Coronary artery (tissue), 2 donors: ENCODE measurements around the gene FZR1.
A peak's percentile ranks its signal among the peaks of the same experiment; 100 is the strongest.

Experiments
- DNase-seq: peaks from one replicate; pipeline ENCODE4 v3.0.0-alpha.2; 2017; ENCODE audit warnings: low spot score
- H3K27ac ChIP-seq, 2 donors: fragments of 200-600 bp; sonication (generic); one replicate each; pipeline ENCODE4 v1.5.1; 2016 to 2019
- H3K4me3 ChIP-seq: fragments of 200-600 bp; sonication (generic); 2 replicates; pipeline ENCODE4 v1.5.1; 2016; ENCODE audit warnings: mild to moderate bottlenecking, moderate library complexity
- TF ChIP-seq, protein P1 (sequence below): fragments of 200-600 bp; sonication (generic); IDR thresholded peaks from one replicate; pipeline ENCODE4 v1.5.1; 2019; ENCODE audit warnings: antibody characterized with exemption

Gene FZR1

DNA sequence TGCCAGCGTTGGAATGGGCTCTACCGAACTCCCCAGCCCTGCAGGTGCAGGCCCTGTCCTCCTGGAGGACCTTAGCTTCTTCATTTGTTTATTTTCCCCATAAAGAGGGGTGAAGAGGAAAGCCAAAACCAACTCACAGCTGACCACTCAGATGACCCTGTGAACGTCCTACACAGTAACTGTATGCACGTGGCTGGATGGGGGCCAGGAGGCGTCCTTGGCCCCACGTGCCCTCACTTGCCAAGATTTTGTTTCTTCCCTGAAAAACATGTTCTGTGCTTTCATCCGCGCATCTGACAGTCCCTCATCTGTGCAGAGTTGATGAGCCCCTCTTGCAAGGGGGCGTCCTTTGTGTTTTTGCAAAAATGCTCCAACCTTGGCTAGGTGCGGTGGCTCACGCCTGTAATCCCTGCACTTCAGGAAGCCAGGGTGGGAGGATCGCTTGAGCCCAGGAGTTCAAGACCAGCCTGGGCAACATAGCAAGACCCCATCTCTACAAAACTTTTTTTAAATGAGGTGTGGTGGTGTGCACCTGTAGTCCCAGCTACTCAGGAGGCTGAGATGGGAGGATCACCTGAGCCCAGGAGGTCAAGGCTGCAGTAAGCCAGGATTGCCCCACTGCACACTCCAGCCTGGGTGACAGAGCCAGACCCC is 27.6 kb downstream of the FZR1 start:
- Histone ChIP-seq H3K4me3 (no peak overlapping the region), H3K27ac (no peak overlapping the region)
- no peak for DNase-seq
- TF ChIP-seq, protein P1, sequence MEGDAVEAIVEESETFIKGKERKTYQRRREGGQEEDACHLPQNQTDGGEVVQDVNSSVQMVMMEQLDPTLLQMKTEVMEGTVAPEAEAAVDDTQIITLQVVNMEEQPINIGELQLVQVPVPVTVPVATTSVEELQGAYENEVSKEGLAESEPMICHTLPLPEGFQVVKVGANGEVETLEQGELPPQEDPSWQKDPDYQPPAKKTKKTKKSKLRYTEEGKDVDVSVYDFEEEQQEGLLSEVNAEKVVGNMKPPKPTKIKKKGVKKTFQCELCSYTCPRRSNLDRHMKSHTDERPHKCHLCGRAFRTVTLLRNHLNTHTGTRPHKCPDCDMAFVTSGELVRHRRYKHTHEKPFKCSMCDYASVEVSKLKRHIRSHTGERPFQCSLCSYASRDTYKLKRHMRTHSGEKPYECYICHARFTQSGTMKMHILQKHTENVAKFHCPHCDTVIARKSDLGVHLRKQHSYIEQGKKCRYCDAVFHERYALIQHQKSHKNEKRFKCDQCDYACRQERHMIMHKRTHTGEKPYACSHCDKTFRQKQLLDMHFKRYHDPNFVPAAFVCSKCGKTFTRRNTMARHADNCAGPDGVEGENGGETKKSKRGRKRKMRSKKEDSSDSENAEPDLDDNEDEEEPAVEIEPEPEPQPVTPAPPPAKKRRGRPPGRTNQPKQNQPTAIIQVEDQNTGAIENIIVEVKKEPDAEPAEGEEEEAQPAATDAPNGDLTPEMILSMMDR, result no peak

DNA sequence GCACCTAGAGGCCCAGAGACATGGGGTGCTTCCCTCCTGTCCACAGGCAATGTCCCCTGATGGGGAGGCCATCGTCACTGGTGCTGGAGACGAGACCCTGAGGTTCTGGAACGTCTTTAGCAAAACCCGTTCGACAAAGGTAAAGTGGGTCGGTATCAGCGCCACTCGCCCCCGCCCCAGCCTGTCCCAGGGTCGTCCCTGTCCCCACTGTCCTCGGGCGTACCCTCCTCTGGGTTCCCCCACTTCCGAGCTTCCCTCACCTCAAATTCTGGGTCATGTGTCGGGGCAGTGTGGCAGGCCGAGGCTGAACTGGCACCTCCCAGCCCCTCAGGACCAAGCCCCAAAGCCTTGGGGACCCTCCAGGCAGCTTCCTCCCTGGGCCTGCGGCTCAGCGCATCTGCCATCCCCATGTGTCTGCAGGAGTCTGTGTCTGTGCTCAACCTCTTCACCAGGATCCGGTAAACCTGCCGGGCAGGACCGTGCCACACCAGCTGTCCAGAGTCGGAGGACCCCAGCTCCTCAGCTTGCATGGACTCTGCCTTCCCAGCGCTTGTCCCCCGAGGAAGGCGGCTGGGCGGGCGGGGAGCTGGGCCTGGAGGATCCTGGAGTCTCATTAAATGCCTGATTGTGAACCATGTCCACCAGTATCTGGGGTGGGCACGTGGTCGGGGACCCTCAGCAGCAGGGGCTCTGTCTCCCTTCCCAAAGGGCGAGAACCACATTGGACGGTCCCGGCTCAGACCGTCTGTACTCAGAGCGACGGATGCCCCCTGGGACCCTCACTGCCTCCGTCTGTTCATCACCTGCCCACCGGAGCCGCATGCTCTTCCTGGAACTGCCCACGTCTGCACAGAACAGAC is 28.5 kb downstream of the FZR1 start:
- no peak overlapping the region for H3K4me3 ChIP-seq
- DNase-seq, result no peak
- TF ChIP-seq, protein P1, result no peak
- H3K27ac ChIP-seq, result no peak overlapping the region

DNA sequence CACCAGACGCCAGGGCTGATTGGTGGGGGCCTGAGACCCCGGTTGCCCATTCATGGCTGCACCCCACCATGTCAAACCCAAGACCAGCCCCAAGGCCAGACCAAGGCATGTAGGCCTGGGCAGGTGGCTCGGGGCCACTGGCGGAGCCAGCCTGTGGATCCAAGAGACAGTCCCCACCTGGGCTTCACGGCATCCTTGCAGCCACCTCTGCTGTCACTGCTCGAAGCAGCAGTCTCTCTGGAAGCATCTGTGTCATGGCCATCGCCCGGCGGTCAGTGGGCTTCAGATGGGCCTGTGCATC is 29.1 kb downstream of the FZR1 start:
- TF ChIP-seq, protein P1, result no peak
- Histone ChIP-seq H3K27ac (no peak overlapping the region), H3K4me3 (no peak overlapping the region)
- no peak for DNase-seq

DNA sequence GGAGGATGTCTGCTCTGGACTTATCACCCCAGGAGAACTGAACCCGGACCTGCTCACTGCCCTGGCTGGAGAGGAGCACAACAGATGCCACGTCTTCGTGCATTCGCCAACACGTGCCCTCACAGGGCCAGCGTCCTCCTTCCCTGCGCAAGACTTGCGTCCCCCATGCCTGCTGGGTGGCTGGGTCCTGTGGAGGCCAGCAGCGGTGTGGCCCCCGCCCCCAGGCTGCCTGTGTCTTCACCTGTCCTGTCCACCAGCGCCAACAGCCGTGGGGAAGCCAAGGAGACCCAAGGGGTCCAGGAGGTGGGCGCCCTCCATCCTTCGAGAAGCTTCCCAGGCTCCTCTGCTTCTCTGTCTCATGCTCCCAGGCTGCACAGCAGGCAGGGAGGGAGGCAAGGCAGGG is 29.5 kb downstream of the FZR1 start:
- no peak overlapping the region for H3K4me3 ChIP-seq
- TF ChIP-seq, protein P1, result no peak
- DNase-seq, result no peak
- peak overlapping the region in 1 of 2 donors; percentile 22 for H3K27ac ChIP-seq

DNA sequence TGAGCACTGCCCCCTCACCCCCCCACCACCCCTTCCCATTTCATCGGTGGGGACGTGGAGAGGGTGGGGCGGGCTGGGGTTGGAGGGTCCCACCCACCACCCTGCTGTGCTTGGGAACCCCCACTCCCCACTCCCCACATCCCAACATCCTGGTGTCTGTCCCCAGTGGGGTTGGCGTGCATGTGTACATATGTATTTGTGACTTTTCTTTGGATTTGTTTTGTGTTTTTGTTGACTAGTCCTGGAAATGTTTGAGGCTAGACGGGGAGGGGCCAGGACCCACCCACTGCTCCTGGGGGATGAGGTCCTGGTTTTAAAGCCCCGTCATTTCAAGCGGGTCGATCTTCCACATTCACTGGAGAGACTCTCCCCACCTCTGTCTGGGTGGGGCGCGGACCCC is 29.9 kb downstream of the FZR1 start:
- Histone ChIP-seq H3K27ac (peak overlapping the region in 1 of 2 donors; percentile 22), H3K4me3 (no peak overlapping the region)
- TF ChIP-seq, protein P1, result no peak
- DNase-seq, result no peak

DNA sequence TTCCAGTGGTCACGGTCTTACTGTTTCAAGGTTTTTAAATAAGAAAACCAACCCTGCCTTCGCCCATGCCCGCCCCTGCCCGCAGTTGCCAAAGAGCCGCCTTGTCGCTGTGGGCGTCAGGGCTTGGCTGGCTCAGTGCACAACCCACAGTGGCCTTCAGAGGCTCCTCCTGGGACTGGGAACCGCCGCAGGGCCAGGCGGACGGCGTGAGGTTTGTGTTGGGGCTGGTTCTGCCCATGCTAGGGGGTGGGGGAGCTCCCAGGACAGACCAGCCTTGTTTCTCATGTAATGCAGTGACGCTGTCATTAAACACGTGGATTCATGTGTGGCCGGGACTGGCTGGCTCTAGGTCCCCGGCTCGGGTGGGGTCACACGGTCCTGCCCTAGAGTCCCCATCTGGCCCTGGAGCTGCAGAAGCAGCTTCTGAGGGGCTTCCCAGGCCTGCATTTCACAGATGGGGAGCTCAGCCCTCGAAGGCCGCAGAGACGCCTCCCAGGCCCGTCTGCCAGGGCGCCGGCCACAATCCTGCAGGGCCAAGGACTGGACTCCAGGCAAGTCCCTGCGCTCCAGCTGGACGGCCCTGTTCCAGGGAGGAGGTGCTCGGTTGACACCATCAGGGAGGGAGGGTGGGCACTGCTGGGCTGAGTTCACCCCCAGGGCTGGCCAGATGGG is 30.5 kb downstream of the FZR1 start:
- peak overlapping the region in 1 of 2 donors; percentile 70 for H3K27ac ChIP-seq
- TF ChIP-seq, protein P1, result no peak
- no peak overlapping the region for H3K4me3 ChIP-seq
- DNase-seq, result no peak
